HepG2 (cell line): ENCODE results near the gene ALOX12. TPM values are rescaled to one million over a fixed set of nuclear protein-coding genes. Genes with fewer than 3 reads are reported as not detected.

ENCODE experiments used
- ELF1 ChIP-seq: sonication (generic); formaldehyde crosslinking; IDR thresholded peaks from 2 replicates; pipeline ENCODE4 v1.4.0; 2020; ENCODE audit warnings: missing genetic modification reagents
- IRF9 ChIP-seq: sonication (generic); formaldehyde crosslinking; IDR thresholded peaks from 2 replicates; pipeline ENCODE4 v1.8.0; 2022; ENCODE audit warnings: missing genetic modification reagents, mild to moderate bottlenecking, borderline replicate concordance
- KLF11 ChIP-seq: IDR thresholded peaks from 2 replicates; pipeline ENCODE4 v1.6.1; 2016; ENCODE audit warnings: missing compliant biosample characterization
- MEF2D ChIP-seq: sonication (generic); formaldehyde crosslinking; IDR thresholded peaks from 2 replicates; pipeline ENCODE4 v1.5.1; 2020; ENCODE audit warnings: mild to moderate bottlenecking, missing genetic modification reagents
- MEIS2 ChIP-seq: sonication (generic); formaldehyde crosslinking; IDR thresholded peaks from 2 replicates; pipeline ENCODE4 v1.9.0; 2021; ENCODE audit warnings: mild to moderate bottlenecking, missing genetic modification reagents
- TEAD3 ChIP-seq: optimal IDR thresholded peaks from 2 replicates; pipeline ENCODE3; 2016; ENCODE audit warnings: borderline replicate concordance
- TOE1 ChIP-seq: sonication (generic); formaldehyde crosslinking; IDR thresholded peaks from 2 replicates; pipeline ENCODE4 v1.4.0; 2020; ENCODE audit warnings: mild to moderate bottlenecking, missing genetic modification reagents
- ZHX2 ChIP-seq, 2 experiments: sonication (generic) in 1 of 2; formaldehyde crosslinking in 1 of 2; IDR thresholded peaks; 2 replicates each; pipeline versions ENCODE4 v1.6.1 to v1.9.0; 2014 to 2022; ENCODE audit warnings: antibody characterized with exemption in 1 of 2, borderline replicate concordance in 1 of 2, inconsistent platforms in 1 of 2, low read depth in 1 of 2, missing genetic modification reagents in 1 of 2
- ZNF562 ChIP-seq: sonication (generic); formaldehyde crosslinking; IDR thresholded peaks from 2 replicates; pipeline ENCODE4 v1.8.0; 2022; ENCODE audit warnings: missing genetic modification reagents, borderline replicate concordance
- ZNF784 ChIP-seq: sonication (generic); formaldehyde crosslinking; IDR thresholded peaks from 2 replicates; pipeline ENCODE4 v1.5.1; 2020; ENCODE audit warnings: missing genetic modification reagents, mild to moderate bottlenecking, borderline replicate concordance
- ZNF83 ChIP-seq: sonication (generic); formaldehyde crosslinking; IDR thresholded peaks from 2 replicates; pipeline ENCODE4 v1.4.0; 2020; ENCODE audit warnings: missing genetic modification reagents, mild to moderate bottlenecking, borderline replicate concordance
- ZSCAN12 ChIP-seq: sonication (generic); formaldehyde crosslinking; IDR thresholded peaks from 2 replicates; pipeline ENCODE4 v1.9.0; 2021; ENCODE audit warnings: mild to moderate bottlenecking, missing genetic modification reagents
- polyA plus RNA-seq, 8 experiments: library from polyadenylated mRNA; depleted of rRNA in 3 of 8; stranded (reverse) in 7 of 8; unstranded in 1 of 8; fragments of >200 nt; fragmentation: Illumina TruSeq in 4 of 8; extraction: Trizol in 4 of 8; gene quantifications; 2 replicates each; pipeline versions ENCODE4 v1.2.1 to v1.2.3, GENCODE V29; 2011 to 2016; ENCODE audit warnings: low read depth in 4 of 8, missing spikeins in 1 of 8, mixed read lengths in 1 of 8; ENCODE audit not compliant: insufficient read depth in 1 of 8
- total RNA-seq, 5 experiments: library from RNA; depleted of rRNA; stranded (reverse); fragments of >200 nt; fragmentation: Illumina TruSeq; extraction: Trizol; gene quantifications; 2 replicates each; pipeline ENCODE4 v1.2.3, GENCODE V29; 2016; ENCODE audit warnings: low read depth in 1 of 5
- TF ChIP-seq, protein P1 (sequence below): sonication (generic); formaldehyde crosslinking; IDR thresholded peaks from 2 replicates; pipeline ENCODE4 v1.4.0; 2020; ENCODE audit warnings: missing genetic modification reagents, borderline replicate concordance

ALOX12 gene
- total and polyA plus RNA-seq, 2 of the 13 experiments (the other 11 are each of a cell fraction or from before 2014, with no cell fraction given): not detected

DNA sequence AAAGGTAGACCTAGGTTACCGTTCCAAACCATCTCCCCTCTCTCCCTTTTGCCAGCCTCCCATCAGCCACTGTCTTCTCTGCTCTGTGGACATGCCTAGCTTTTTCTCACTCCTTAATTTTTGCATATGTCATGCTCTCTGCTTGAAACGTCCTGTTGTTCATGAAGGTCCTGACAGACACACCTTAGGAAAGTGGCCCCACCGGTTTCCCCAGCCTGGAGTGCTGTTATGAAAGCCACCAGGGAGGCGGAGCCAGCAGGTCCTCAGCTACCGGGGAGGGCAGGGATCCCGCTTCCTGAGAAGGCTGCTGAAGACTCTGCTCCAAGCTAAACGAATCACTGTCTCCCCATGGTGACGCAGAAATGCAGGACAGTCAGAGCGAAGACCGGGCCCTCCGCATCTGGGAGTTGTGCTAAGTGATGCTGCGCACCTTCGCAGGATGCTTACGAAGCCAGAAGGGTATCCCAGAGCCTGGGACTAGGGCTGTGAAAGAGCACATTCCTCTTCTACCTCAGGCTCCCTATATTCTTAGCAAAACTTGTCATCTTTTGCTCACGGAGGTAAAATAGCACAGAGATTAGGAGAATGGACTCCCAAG is 50.4 kb downstream of the ALOX12 start (continued):
- TF ChIP-seq ZHX2 (IDR thresholded peaks at IDR 0.05; ENCODE audit: low read depth) (no peak), ZHX2 (CRISPR knock-in tag; IDR thresholded peaks at IDR 0.05; ENCODE audit: borderline replicate concordance) (no peak), KLF11 (CRISPR knock-in tag) (no peak), ELF1 (CRISPR knock-in tag) (no peak), IRF9 (CRISPR knock-in tag) (no peak), TOE1 (CRISPR knock-in tag) (0 out of 2 replicates have a peak, but pooled peaks have one; percentile 3), MEF2D (CRISPR knock-in tag) (peak; percentile 19; the same call in 1 of the 2 replicates), MEIS2 (CRISPR knock-in tag) (no peak), TEAD3 (no peak), ZSCAN12 (CRISPR knock-in tag) (no peak), ZNF562 (no peak), ZNF784 (CRISPR knock-in tag) (no peak), ZNF83 (CRISPR knock-in tag) (no peak)
- TF ChIP-seq, protein P1, sequence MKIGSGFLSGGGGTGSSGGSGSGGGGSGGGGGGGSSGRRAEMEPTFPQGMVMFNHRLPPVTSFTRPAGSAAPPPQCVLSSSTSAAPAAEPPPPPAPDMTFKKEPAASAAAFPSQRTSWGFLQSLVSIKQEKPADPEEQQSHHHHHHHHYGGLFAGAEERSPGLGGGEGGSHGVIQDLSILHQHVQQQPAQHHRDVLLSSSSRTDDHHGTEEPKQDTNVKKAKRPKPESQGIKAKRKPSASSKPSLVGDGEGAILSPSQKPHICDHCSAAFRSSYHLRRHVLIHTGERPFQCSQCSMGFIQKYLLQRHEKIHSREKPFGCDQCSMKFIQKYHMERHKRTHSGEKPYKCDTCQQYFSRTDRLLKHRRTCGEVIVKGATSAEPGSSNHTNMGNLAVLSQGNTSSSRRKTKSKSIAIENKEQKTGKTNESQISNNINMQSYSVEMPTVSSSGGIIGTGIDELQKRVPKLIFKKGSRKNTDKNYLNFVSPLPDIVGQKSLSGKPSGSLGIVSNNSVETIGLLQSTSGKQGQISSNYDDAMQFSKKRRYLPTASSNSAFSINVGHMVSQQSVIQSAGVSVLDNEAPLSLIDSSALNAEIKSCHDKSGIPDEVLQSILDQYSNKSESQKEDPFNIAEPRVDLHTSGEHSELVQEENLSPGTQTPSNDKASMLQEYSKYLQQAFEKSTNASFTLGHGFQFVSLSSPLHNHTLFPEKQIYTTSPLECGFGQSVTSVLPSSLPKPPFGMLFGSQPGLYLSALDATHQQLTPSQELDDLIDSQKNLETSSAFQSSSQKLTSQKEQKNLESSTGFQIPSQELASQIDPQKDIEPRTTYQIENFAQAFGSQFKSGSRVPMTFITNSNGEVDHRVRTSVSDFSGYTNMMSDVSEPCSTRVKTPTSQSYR (CRISPR knock-in tag): no peak
